GM23338 (cell line): ENCODE measurements around the gene DYNC1LI2. TPM values are rescaled to one million over a fixed set of nuclear protein-coding genes. Genes with fewer than 3 reads are reported as not detected.

ENCODE experiments used
- ATAC-seq: fragments of 200-7000 bp; cut with Tn5 transposase; 3 replicates; pipeline ENCODE4 v1.9.1; 2020
- DNase-seq: peaks from one replicate; pipeline ENCODE4 v3.0.0-alpha.2; 2015; ENCODE audit warnings: low spot score
- H2AFZ ChIP-seq: fragments of 200-600 bp; sonication (generic); 2 replicates; pipeline ENCODE4 v1.8.0; 2016; ENCODE audit warnings: antibody characterized with exemption, mild to moderate bottlenecking, moderate library complexity
- H3F3A ChIP-seq: fragments of 200-600 bp; sonication (generic); replicated peaks from 2 replicates; pipeline ENCODE4 v1.8.0; 2017; ENCODE audit warnings: antibody characterized with exemption, mixed run types, low read depth
- H3K27ac ChIP-seq: fragments of 200-600 bp; sonication (generic); 2 replicates; pipeline ENCODE4 v1.6.1; 2016; ENCODE audit warnings: low read depth
- H3K27me3 ChIP-seq: fragments of 200-600 bp; sonication (generic); 2 replicates; pipeline ENCODE4 v1.8.0; 2016; ENCODE audit warnings: mild to moderate bottlenecking, mixed run types, moderate library complexity; ENCODE audit not compliant: insufficient read depth
- H3K36me3 ChIP-seq: fragments of 200-600 bp; sonication (generic); 2 replicates; pipeline ENCODE4 v1.8.0; 2016; ENCODE audit warnings: mild to moderate bottlenecking; ENCODE audit not compliant: insufficient read depth
- H3K4me1 ChIP-seq: fragments of 200-600 bp; sonication (generic); 2 replicates; pipeline ENCODE4 v1.8.0; 2016; ENCODE audit warnings: mild to moderate bottlenecking, moderate library complexity; ENCODE audit not compliant: insufficient read depth
- H3K4me2 ChIP-seq: fragments of 200-600 bp; sonication (generic); 2 replicates; pipeline ENCODE4 v1.7.1; 2017; ENCODE audit warnings: mixed run types
- H3K4me3 ChIP-seq: fragments of 200-600 bp; sonication (generic); 2 replicates; pipeline ENCODE4 v1.6.1; 2016; ENCODE audit warnings: mixed run types
- H3K79me2 ChIP-seq: fragments of 200-600 bp; sonication (generic); replicated peaks from 2 replicates; pipeline ENCODE4 v1.8.0; 2017; ENCODE audit warnings: mild to moderate bottlenecking; ENCODE audit not compliant: insufficient read depth
- H3K9me2 ChIP-seq: fragments of 200-600 bp; sonication (generic); 2 replicates; pipeline ENCODE4 v1.8.0; 2017; ENCODE audit not compliant: insufficient read depth
- H4K20me1 ChIP-seq: fragments of 200-600 bp; sonication (generic); replicated peaks from 2 replicates; pipeline ENCODE4 v1.8.0; 2017; ENCODE audit warnings: mild to moderate bottlenecking; ENCODE audit not compliant: insufficient read depth
- H3K27ac Mint-ChIP-seq: 2 replicates; pipeline ENCODE4 v1.8.0; 2020; ENCODE audit warnings: inconsistent platforms, mild to moderate bottlenecking, moderate library complexity, mixed read lengths
- H3K27me3 Mint-ChIP-seq: 3 replicates; pipeline ENCODE4 v1.8.0; 2022; ENCODE audit warnings: low read depth, mild to moderate bottlenecking, moderate library complexity, mixed read lengths, inconsistent platforms; ENCODE audit not compliant: insufficient read depth, poor library complexity
- H3K36me3 Mint-ChIP-seq: 3 replicates; pipeline ENCODE4 v1.8.0; 2021; ENCODE audit warnings: low read depth, mild to moderate bottlenecking, inconsistent platforms, moderate library complexity, mixed read lengths
- H3K4me1 Mint-ChIP-seq: 3 replicates; pipeline ENCODE4 v1.8.0; 2020; ENCODE audit warnings: mild to moderate bottlenecking, inconsistent platforms, mixed read lengths
- H3K4me3 Mint-ChIP-seq: 3 replicates; pipeline ENCODE4 v1.8.0; 2021; ENCODE audit warnings: moderate library complexity, mild to moderate bottlenecking, inconsistent platforms, mixed read lengths
- H3K9me3 Mint-ChIP-seq: 3 replicates; pipeline ENCODE4 v1.8.0; 2020; ENCODE audit warnings: moderate library complexity, mild to moderate bottlenecking, inconsistent platforms, mixed read lengths
- CREB1 ChIP-seq: fragments of 250-450 bp; sonication (Bioruptor Pico); IDR thresholded peaks from 2 replicates; pipeline ENCODE4 v1.5.0; 2020; ENCODE audit warnings: low read depth, mild to moderate bottlenecking, moderate library complexity
- CTCF ChIP-seq, 2 experiments: fragments of 200-600 bp in 1 of 2; sonication (generic) in 1 of 2; conservative IDR thresholded peaks; 2 replicates each; pipeline versions ENCODE4 v1.5.1 to v1.6.1; 2016 to 2017; ENCODE audit warnings: antibody characterized with exemption in 2 of 2, low read depth in 2 of 2, mild to moderate bottlenecking in 2 of 2, moderate library complexity in 1 of 2
- ETS1 ChIP-seq: IDR thresholded peaks from 2 replicates; pipeline ENCODE4 v1.6.1; 2016; ENCODE audit warnings: antibody characterized with exemption
- EZH2 ChIP-seq: fragments of 200-600 bp; sonication (generic); IDR thresholded peaks from one replicate; pipeline ENCODE4 v1.8.0; 2017; ENCODE audit warnings: antibody characterized with exemption, mild to moderate bottlenecking, low read depth; ENCODE audit not compliant: unreplicated experiment
- EZH2phosphoT487 ChIP-seq: fragments of 200-600 bp; sonication (generic); IDR thresholded peaks from one replicate; pipeline ENCODE4 v1.8.1; 2018; ENCODE audit warnings: antibody characterized with exemption; ENCODE audit not compliant: unreplicated experiment
- JUNB ChIP-seq: IDR thresholded peaks from one replicate; pipeline ENCODE4 v1.6.1; 2016; ENCODE audit warnings: antibody characterized with exemption; ENCODE audit not compliant: unreplicated experiment
- NANOG ChIP-seq: IDR thresholded peaks from 2 replicates; pipeline ENCODE4 v1.6.1; 2016; ENCODE audit warnings: antibody characterized with exemption, borderline replicate concordance
- POLR2AphosphoS5 ChIP-seq: IDR thresholded peaks from 2 replicates; pipeline ENCODE4 v1.6.1; 2016; ENCODE audit warnings: antibody characterized with exemption, low read depth
- STAT1 ChIP-seq: IDR thresholded peaks from one replicate; pipeline ENCODE4 v1.6.1; 2016; ENCODE audit warnings: antibody characterized with exemption; ENCODE audit not compliant: unreplicated experiment
- ZNF114 ChIP-seq: fragments of 250-450 bp; sonication (Bioruptor Pico); IDR thresholded peaks from 2 replicates; pipeline ENCODE4 v1.5.0; 2020; ENCODE audit warnings: mild to moderate bottlenecking, moderate library complexity
- ZNF331 ChIP-seq: fragments of 250-450 bp; sonication (Bioruptor Pico); IDR thresholded peaks from 2 replicates; pipeline ENCODE4 v1.5.0; 2020; ENCODE audit warnings: low read depth, mild to moderate bottlenecking, moderate library complexity
- ZNF462 ChIP-seq: fragments of 250-450 bp; sonication (Bioruptor Pico); IDR thresholded peaks from 2 replicates; pipeline ENCODE4 v1.5.0; 2020; ENCODE audit warnings: mild to moderate bottlenecking, moderate library complexity
- polyA plus RNA-seq: library from polyadenylated mRNA; unstranded; fragments of >200 nt; fragmentation: Nextera tagmentation; extraction: Ambion mirVana; gene quantifications from 2 replicates; pipeline ENCODE4 v1.2.1, GENCODE V29; 2016
- total RNA-seq: library from RNA; depleted of rRNA; stranded (reverse); fragments of >200 nt; shearing (Covaris generic); gene quantifications from 2 replicates; pipeline ENCODE4 v1.2.3, GENCODE V29; 2014
- TF ChIP-seq, protein P1 (sequence below): IDR thresholded peaks from one replicate; pipeline ENCODE4 v1.6.1; 2018; ENCODE audit warnings: antibody characterized with exemption; ENCODE audit not compliant: unreplicated experiment

DYNC1LI2 gene
- total and polyA plus RNA-seq, 2 experiments from 2014 or later: 73.9 to 85.9 TPM

DNA sequence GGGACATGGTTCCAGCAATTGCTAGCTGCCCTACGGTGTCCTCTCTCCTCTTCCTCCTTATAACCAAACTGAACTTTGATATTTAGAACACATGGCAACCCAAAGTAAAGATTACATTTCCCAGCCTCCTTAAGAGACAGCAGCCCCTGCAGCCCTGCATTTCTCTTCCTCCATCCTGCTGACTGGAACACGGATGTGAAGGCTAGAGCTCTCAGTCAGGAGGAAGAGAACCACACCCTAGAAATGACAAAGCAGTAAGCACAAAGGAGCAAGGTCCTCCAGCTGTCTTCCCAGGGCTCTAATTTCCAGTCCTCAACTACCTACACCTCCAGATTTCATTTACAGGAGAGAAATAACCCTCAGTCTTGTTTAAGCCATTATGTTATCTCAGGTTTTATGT, 10.9 kb downstream of the DYNC1LI2 start:
- peaks cover 13% of the 10 kb centered on the region for H3K4me1 ChIP-seq
- Mint-ChIP-seq H3K9me3 (no peaks in the 10 kb centered on the region), H3K27ac (peak overlapping the region; percentile 89), H3K4me3 (no peak overlapping the region; the same call in 2 of the 3 replicates), H3K4me1 (peaks cover 21% of the 10 kb centered on the region), H3K27me3 (no peaks in the 10 kb centered on the region), H3K36me3 (peaks cover 73% of the 10 kb centered on the region)
- no peaks in the 10 kb centered on the region for H3K9me2 ChIP-seq
- no peak overlapping the region for H2AFZ ChIP-seq
- H3F3A ChIP-seq: peaks cover 14% of the 10 kb centered on the region; the same call in 1 of the 2 replicates
- peak overlapping the region; percentile 46 for H3K27ac ChIP-seq
- no peak for DNase-seq
- peaks cover 52% of the 10 kb centered on the region for H4K20me1 ChIP-seq
- no peak overlapping the region for H3K4me3 ChIP-seq
- H3K4me2 ChIP-seq: no peak overlapping the region
- TF ChIP-seq ZNF331 (no peak), CREB1 (CRISPR knock-in tag) (no peak), ETS1 (no peak), CTCF (conservative IDR thresholded peaks at IDR 0.05; ENCODE audit: low read depth in 2 of 2) (no peak), ZNF114 (CRISPR knock-in tag) (no peak), NANOG (no peak), POLR2AphosphoS5 (no peak), JUNB (no peak), ZNF462 (CRISPR knock-in tag) (no peak), EZH2phosphoT487 (no peak), EZH2 (no peak), STAT1 (no peak)
- TF ChIP-seq, protein P1, sequence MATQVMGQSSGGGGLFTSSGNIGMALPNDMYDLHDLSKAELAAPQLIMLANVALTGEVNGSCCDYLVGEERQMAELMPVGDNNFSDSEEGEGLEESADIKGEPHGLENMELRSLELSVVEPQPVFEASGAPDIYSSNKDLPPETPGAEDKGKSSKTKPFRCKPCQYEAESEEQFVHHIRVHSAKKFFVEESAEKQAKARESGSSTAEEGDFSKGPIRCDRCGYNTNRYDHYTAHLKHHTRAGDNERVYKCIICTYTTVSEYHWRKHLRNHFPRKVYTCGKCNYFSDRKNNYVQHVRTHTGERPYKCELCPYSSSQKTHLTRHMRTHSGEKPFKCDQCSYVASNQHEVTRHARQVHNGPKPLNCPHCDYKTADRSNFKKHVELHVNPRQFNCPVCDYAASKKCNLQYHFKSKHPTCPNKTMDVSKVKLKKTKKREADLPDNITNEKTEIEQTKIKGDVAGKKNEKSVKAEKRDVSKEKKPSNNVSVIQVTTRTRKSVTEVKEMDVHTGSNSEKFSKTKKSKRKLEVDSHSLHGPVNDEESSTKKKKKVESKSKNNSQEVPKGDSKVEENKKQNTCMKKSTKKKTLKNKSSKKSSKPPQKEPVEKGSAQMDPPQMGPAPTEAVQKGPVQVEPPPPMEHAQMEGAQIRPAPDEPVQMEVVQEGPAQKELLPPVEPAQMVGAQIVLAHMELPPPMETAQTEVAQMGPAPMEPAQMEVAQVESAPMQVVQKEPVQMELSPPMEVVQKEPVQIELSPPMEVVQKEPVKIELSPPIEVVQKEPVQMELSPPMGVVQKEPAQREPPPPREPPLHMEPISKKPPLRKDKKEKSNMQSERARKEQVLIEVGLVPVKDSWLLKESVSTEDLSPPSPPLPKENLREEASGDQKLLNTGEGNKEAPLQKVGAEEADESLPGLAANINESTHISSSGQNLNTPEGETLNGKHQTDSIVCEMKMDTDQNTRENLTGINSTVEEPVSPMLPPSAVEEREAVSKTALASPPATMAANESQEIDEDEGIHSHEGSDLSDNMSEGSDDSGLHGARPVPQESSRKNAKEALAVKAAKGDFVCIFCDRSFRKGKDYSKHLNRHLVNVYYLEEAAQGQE: no peak
- H3K79me2 ChIP-seq: peaks cover 86% of the 10 kb centered on the region
- H3K27me3 ChIP-seq: no peaks in the 10 kb centered on the region
- peak; percentile 17; the same call in 2 of the 3 replicates for ATAC-seq
- H3K36me3 ChIP-seq: peaks cover 54% of the 10 kb centered on the region
